Glutamatergic neuron (in vitro differentiated cells): Measurements from ENCODE around the gene HSD17B13. TPM values are rescaled to one million over a fixed set of nuclear protein-coding genes. Genes with fewer than 3 reads are reported as not detected.

Experiments used
- DNase-seq: peaks from one replicate; pipeline ENCODE4 v3.0.0; 2022
- H3K27ac Mint-ChIP-seq: one replicate; pipeline ENCODE4 v1.8.0; 2020; ENCODE audit warnings: mild to moderate bottlenecking, mixed read lengths, inconsistent platforms; ENCODE audit not compliant: unreplicated experiment
- H3K27me3 Mint-ChIP-seq: one replicate; pipeline ENCODE4 v1.8.0; 2020; ENCODE audit warnings: mild to moderate bottlenecking, moderate library complexity, mixed read lengths, inconsistent platforms; ENCODE audit not compliant: unreplicated experiment
- H3K36me3 Mint-ChIP-seq: one replicate; pipeline ENCODE4 v1.8.0; 2020; ENCODE audit warnings: mild to moderate bottlenecking, mixed read lengths, inconsistent platforms; ENCODE audit not compliant: unreplicated experiment
- H3K4me1 Mint-ChIP-seq: one replicate; pipeline ENCODE4 v1.8.0; 2020; ENCODE audit warnings: mild to moderate bottlenecking, low read depth, mixed read lengths, inconsistent platforms; ENCODE audit not compliant: unreplicated experiment
- H3K4me3 Mint-ChIP-seq: one replicate; pipeline ENCODE4 v1.8.0; 2020; ENCODE audit warnings: mild to moderate bottlenecking, mixed read lengths, inconsistent platforms; ENCODE audit not compliant: unreplicated experiment
- H3K9me3 Mint-ChIP-seq: one replicate; pipeline ENCODE4 v1.8.0; 2020; ENCODE audit warnings: mild to moderate bottlenecking, moderate library complexity, mixed read lengths, inconsistent platforms; ENCODE audit not compliant: unreplicated experiment
- microRNA-seq: library from miRNA; unstranded; fragments of <30 nt; microRNA quantifications from one replicate; pipeline ENCODE4, GENCODE V29; 2020; ENCODE audit not compliant: unreplicated experiment
- total RNA-seq: library from RNA; stranded (reverse); fragmentation: NEBNext Ultra II Directional; extraction: Animal tissue kit (Norgen Biotek cat#: 25700); gene quantifications from one replicate; pipeline ENCODE4 v1.2.1, GENCODE V29; 2021; ENCODE audit not compliant: unreplicated experiment
- TF ChIP-seq, protein P1 (sequence below): fragments of 200-600 bp; sonication (generic); IDR thresholded peaks from one replicate; pipeline ENCODE4 v1.5.0; 2021; ENCODE audit not compliant: partially characterized antibody, unreplicated experiment

HSD17B13 gene
- total RNA-seq, 1 donor from 2014 or later = 0.25 TPM

DNA sequence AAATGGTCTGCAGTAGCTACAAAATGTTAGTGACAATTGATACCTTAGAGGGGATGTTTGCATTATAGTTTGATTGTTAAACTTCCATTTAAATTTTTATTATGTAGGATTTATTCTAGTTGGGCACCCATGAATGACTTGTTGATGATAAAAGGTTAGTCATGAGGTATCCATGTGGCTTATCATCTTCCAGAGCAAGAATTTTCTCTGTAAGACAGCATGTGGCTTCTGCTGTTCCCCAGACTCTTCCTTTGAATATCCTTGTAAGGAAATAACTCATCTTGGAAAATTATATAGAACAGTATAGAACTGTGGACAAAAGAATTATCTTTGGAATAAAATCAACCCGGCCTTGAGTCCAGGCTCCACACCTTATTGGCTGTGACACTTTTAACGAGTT is 62.2 kb downstream of the HSD17B13 start:
- no peaks in the 10 kb centered on the region for H3K4me1 Mint-ChIP-seq
- H3K4me3 Mint-ChIP-seq = no peak overlapping the region
- no peak for DNase-seq
- peaks cover 4% of the 10 kb centered on the region for H3K9me3 Mint-ChIP-seq
- TF ChIP-seq, protein P1, sequence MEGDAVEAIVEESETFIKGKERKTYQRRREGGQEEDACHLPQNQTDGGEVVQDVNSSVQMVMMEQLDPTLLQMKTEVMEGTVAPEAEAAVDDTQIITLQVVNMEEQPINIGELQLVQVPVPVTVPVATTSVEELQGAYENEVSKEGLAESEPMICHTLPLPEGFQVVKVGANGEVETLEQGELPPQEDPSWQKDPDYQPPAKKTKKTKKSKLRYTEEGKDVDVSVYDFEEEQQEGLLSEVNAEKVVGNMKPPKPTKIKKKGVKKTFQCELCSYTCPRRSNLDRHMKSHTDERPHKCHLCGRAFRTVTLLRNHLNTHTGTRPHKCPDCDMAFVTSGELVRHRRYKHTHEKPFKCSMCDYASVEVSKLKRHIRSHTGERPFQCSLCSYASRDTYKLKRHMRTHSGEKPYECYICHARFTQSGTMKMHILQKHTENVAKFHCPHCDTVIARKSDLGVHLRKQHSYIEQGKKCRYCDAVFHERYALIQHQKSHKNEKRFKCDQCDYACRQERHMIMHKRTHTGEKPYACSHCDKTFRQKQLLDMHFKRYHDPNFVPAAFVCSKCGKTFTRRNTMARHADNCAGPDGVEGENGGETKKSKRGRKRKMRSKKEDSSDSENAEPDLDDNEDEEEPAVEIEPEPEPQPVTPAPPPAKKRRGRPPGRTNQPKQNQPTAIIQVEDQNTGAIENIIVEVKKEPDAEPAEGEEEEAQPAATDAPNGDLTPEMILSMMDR = no peak
- peaks cover 5% of the 10 kb centered on the region for H3K36me3 Mint-ChIP-seq
- no peak overlapping the region for H3K27ac Mint-ChIP-seq
- H3K27me3 Mint-ChIP-seq = peaks cover 3% of the 10 kb centered on the region

DNA sequence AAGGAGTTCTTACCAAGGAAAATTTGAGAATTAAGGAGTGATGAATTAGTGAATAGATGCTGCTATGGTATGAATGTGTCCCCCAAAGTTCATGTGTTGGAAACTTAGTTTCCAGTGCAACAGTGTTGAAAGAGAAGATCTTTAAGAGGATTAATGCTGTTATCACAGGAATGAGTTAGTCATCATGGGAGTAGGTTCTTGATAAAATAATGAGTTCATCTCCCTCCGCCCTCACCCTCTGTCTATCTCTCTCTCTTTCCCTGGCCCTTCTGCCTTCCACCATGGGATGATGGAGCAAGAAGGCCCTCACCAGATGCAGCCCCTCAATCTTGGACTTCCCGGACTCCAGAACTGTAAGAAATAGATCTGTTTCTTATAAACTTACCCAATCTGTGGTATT is 64.0 kb downstream of the HSD17B13 start:
- H3K27ac Mint-ChIP-seq = no peak overlapping the region
- TF ChIP-seq, protein P1 = no peak
- no peak for DNase-seq
- H3K27me3 Mint-ChIP-seq = peaks cover 3% of the 10 kb centered on the region
- H3K9me3 Mint-ChIP-seq = peaks cover 6% of the 10 kb centered on the region
- peaks cover 5% of the 10 kb centered on the region for H3K36me3 Mint-ChIP-seq
- H3K4me1 Mint-ChIP-seq = no peaks in the 10 kb centered on the region
- no peak overlapping the region for H3K4me3 Mint-ChIP-seq

DNA sequence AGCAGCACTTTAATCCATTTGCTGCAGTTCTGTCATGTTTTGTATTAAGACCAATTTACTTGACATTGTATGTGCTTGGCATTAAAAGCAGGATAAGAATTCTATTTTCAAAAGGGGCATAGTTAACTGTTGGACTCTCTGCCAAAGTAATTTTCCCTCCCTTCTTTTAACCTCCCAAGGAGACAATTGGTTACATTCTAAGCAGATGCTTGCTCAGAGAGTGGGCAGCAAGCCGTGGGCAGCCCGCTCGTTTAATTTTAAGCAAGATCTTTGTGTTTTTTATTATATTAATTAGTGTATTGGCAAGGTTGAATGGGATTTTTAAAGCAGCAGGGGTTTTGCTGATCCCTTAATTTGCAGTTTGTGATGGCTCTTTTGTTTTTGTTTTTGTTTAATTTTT is 65.2 kb downstream of the HSD17B13 start:
- Mint-ChIP-seq H3K4me3 (no peak overlapping the region), H3K9me3 (peaks cover 6% of the 10 kb centered on the region), H3K27me3 (no peaks in the 10 kb centered on the region), H3K4me1 (no peaks in the 10 kb centered on the region), H3K27ac (no peak overlapping the region), H3K36me3 (peaks cover 5% of the 10 kb centered on the region)
- TF ChIP-seq, protein P1 = no peak
- no peak for DNase-seq

DNA sequence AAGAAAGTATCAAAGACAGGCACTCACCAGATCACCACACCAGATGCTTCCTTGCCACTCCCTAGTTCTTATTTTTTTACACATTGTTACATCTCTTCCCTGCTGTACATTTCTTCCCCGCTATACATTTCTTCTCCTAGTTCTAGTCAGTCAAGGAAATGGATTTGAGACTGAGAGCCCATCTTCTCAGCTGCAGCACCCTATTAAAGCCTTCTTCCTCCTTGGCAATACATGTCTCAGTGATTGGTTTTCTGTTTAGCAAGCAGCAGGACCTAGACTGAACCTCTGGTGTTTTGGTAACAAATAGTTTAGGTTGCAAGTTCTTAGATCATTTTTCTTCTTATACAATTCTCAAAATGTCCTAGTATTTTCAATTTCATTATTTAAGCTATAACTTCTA is 66.9 kb downstream of the HSD17B13 start:
- no peaks in the 10 kb centered on the region for H3K4me1 Mint-ChIP-seq
- H3K27ac Mint-ChIP-seq = no peak overlapping the region
- peaks cover 5% of the 10 kb centered on the region for H3K36me3 Mint-ChIP-seq
- TF ChIP-seq, protein P1 = no peak
- H3K27me3 Mint-ChIP-seq = no peaks in the 10 kb centered on the region
- DNase-seq = no peak
- no peak overlapping the region for H3K4me3 Mint-ChIP-seq
- peaks cover 6% of the 10 kb centered on the region for H3K9me3 Mint-ChIP-seq

Small RNA genes within 50 kb of the gene (microRNA-seq; reads per million reads assigned to microRNA genes)
- gene MIR5705 = not detected

Other genes with a start within 250 kb of the HSD17B13 start
- gene KLHL8, start 102.3 kb downstream of the HSD17B13 start, total RNA-seq = 16.6 TPM
- 16.2 TPM for gene HSD17B11, start 68.3 kb upstream of the HSD17B13 start, total RNA-seq
- gene NUDT9, start 99.7 kb upstream of the HSD17B13 start, total RNA-seq = 11.9 TPM
- not detected for gene SPARCL1, start 206.5 kb upstream of the HSD17B13 start, total RNA-seq